DND-41 (cell line): ENCODE measurements around the gene STRN.

ENCODE experiments used
- EZH2 ChIP-seq: IDR thresholded peaks from 3 replicates; pipeline ENCODE4 v1.6.1; 2012; ENCODE audit warnings: borderline replicate concordance, low read depth, mild to moderate bottlenecking, moderate library complexity, low read length, inconsistent platforms; ENCODE audit not compliant: severe bottlenecking
- TF ChIP-seq, protein P1 (sequence below): IDR thresholded peaks from 2 replicates; pipeline ENCODE4 v1.5.1; 2012; ENCODE audit warnings: borderline replicate concordance, low read length, moderate library complexity, mild to moderate bottlenecking; ENCODE audit not compliant: poor library complexity, severe bottlenecking; ENCODE audit errors: extremely low read depth

DNA sequence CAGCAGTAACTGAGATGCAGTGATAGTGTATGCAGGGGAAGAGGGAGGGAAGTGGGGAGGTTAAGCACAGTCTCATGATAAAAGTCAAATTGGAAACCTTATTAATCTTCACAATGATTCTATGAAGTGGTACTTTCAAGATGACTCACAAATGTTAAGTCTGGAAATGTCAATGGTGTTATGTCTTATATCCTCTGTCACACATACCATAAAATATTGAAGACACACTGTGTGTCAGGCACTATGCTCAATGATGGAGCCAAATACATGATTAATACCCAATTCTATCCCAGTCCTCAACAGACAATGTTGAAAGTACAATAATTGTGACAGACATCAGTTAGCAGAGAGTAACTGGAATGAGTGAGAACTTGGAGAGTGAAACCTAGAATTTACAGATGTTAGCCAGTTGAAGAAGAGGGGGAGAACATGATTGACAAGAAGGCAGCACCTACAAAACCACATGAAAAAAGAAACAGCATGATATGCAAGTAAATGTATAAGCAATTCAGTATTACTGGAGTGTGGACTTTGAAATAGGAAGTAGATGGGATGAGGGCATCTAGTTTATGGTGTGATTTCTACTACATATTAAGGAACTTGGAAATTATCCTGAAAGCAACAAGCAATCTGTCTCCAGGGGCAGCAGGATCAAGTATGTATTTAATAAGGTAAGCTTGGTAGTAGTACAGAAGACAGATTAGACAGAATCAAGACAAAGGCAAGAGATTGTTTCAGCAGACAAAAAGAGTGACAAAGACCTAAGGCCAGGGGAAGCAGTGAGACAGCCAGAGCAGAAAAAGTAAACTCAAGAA lies 107.6 kb downstream of the STRN start:
- TF ChIP-seq, protein P1, sequence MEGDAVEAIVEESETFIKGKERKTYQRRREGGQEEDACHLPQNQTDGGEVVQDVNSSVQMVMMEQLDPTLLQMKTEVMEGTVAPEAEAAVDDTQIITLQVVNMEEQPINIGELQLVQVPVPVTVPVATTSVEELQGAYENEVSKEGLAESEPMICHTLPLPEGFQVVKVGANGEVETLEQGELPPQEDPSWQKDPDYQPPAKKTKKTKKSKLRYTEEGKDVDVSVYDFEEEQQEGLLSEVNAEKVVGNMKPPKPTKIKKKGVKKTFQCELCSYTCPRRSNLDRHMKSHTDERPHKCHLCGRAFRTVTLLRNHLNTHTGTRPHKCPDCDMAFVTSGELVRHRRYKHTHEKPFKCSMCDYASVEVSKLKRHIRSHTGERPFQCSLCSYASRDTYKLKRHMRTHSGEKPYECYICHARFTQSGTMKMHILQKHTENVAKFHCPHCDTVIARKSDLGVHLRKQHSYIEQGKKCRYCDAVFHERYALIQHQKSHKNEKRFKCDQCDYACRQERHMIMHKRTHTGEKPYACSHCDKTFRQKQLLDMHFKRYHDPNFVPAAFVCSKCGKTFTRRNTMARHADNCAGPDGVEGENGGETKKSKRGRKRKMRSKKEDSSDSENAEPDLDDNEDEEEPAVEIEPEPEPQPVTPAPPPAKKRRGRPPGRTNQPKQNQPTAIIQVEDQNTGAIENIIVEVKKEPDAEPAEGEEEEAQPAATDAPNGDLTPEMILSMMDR: no peak
- no peak for TF ChIP-seq EZH2
